A549 (cell line): Measurements from ENCODE around the gene DLEU7. TPM values are rescaled to one million over a fixed set of nuclear protein-coding genes. Genes with fewer than 3 reads are reported as not detected.

Experiments used
- ATAC-seq, 2 experiments: fragments of 200-7000 bp in 1 of 2; fragments of >200 bp in 1 of 2; cut with Nextera tagmentation in 1 of 2; cut with Tn5 transposase in 1 of 2; 3 replicates each; pipeline versions ENCODE4 v1.8.0 to v1.9.1; 2018 to 2020; ENCODE audit warnings: mild to moderate bottlenecking in 1 of 2, moderate library complexity in 1 of 2
- CTCF ChIA-PET: fragments of 300-600 bp; sonication (Branson Sonifier 250); formaldehyde crosslinking; extraction: SDS; loops from one replicate; lab custom pipeline; 2021; ENCODE audit warnings: antibody characterized with exemption, inconsistent platforms; lab: Yijun Ruan, JAX
- POLR2A ChIA-PET: fragments of 350-600 bp; formaldehyde crosslinking; extraction: SDS; loops from one replicate; lab custom pipeline; 2021; ENCODE audit warnings: antibody characterized with exemption, inconsistent platforms; lab: Yijun Ruan, JAX
- DNase-seq, 2 experiments: peaks; one replicate each; pipeline versions ENCODE4 v3.0.0 to v3.0.0-alpha.2; 2011 to 2016; ENCODE audit warnings: low read depth in 1 of 2, low spot score in 1 of 2
- FAIRE-seq: peaks from 2 replicates; lab custom pipeline; 2011; peaks lifted over from hg19 to GRCh38; lab: Jason Lieb, UNC
- H3K27ac ChIP-seq, 2 experiments: fragments of >200 bp; sonication (Bioruptor Twin); formaldehyde crosslinking; 3 replicates each; pipeline ENCODE4 v1.5.1; 2016 to 2017
- H3K4me1 ChIP-seq: fragments of >200 bp; sonication (Bioruptor Twin); formaldehyde crosslinking; 3 replicates; pipeline ENCODE4 v1.6.1; 2016
- H3K4me2 ChIP-seq: fragments of >200 bp; sonication (Bioruptor Twin); formaldehyde crosslinking; 3 replicates; pipeline ENCODE4 v1.6.1; 2016
- H3K4me3 ChIP-seq: fragments of >200 bp; sonication (Bioruptor Twin); formaldehyde crosslinking; 3 replicates; pipeline ENCODE4 v1.5.1; 2016
- H3K9me3 ChIP-seq: fragments of >200 bp; sonication (Bioruptor Twin); formaldehyde crosslinking; 3 replicates; pipeline ENCODE4 v1.6.1; 2016
- BHLHE40 ChIP-seq: IDR thresholded peaks from 2 replicates; pipeline ENCODE4 v1.6.1; 2012; ENCODE audit warnings: low read depth, low read length, inconsistent platforms
- CBX2 ChIP-seq: fragments of 200-600 bp; sonication (generic); IDR thresholded peaks from 2 replicates; pipeline ENCODE4 v1.6.1; 2016; ENCODE audit warnings: low read depth, mild to moderate bottlenecking, borderline replicate concordance
- CHD2 ChIP-seq: fragments of 150-350 bp; IDR thresholded peaks from 2 replicates; pipeline ENCODE4 v1.6.1; 2014; ENCODE audit warnings: low read length; ENCODE audit not compliant: partially characterized antibody
- EHF ChIP-seq: fragments of 250-450 bp; sonication (Bioruptor Pico); IDR thresholded peaks from 2 replicates; pipeline ENCODE4 v1.5.0; 2020; ENCODE audit warnings: mild to moderate bottlenecking
- ELK1 ChIP-seq: fragments of 150-350 bp; IDR thresholded peaks from 2 replicates; pipeline ENCODE4 v1.6.1; 2014; ENCODE audit warnings: low read depth, mild to moderate bottlenecking, low read length
- EP300 ChIP-seq, 2 experiments: fragments of >200 bp; sonication (Bioruptor Twin); formaldehyde crosslinking; IDR thresholded peaks; 2 replicates in 1 of 2; 3 replicates in 1 of 2; pipeline ENCODE4 v1.6.1; 2016 to 2017
- ESRRA ChIP-seq: fragments of 150-350 bp; IDR thresholded peaks from 2 replicates; pipeline ENCODE4 v1.6.1; 2014; ENCODE audit warnings: mild to moderate bottlenecking, low read length, borderline replicate concordance
- FOSB ChIP-seq: fragments of 250-450 bp; sonication (Bioruptor Pico); IDR thresholded peaks from 2 replicates; pipeline ENCODE4 v1.5.0; 2020; ENCODE audit warnings: mild to moderate bottlenecking, moderate library complexity
- FOSL2 ChIP-seq, 2 experiments: fragments of 450-650 bp in 1 of 2; fragments of >200 bp in 1 of 2; sonication (Bioruptor Twin) in 1 of 2; formaldehyde crosslinking; IDR thresholded peaks; 2 replicates each; pipeline versions ENCODE4 v1.5.0 to v1.6.1; 2016 to 2020; ENCODE audit warnings: mild to moderate bottlenecking in 1 of 2, moderate library complexity in 1 of 2
- FOXS1 ChIP-seq: fragments of 250-450 bp; sonication (Bioruptor Pico); IDR thresholded peaks from 2 replicates; pipeline ENCODE4 v1.5.0; 2020; ENCODE audit warnings: mild to moderate bottlenecking, moderate library complexity
- HES2 ChIP-seq: fragments of >200 bp; sonication (Bioruptor Twin); formaldehyde crosslinking; IDR thresholded peaks from 2 replicates; pipeline ENCODE4 v1.6.1; 2016
- HOXB13 ChIP-seq: fragments of 250-450 bp; sonication (Bioruptor Pico); IDR thresholded peaks from 2 replicates; pipeline ENCODE4 v1.5.0; 2020; ENCODE audit warnings: low read depth, mild to moderate bottlenecking, moderate library complexity
- HOXB5 ChIP-seq: fragments of 250-450 bp; sonication (Bioruptor Pico); IDR thresholded peaks from 2 replicates; pipeline ENCODE4 v1.5.0; 2020; ENCODE audit warnings: mild to moderate bottlenecking, moderate library complexity
- KDM5A ChIP-seq: fragments of 200-600 bp; sonication (generic); IDR thresholded peaks from 2 replicates; pipeline ENCODE4 v1.6.1; 2016; ENCODE audit warnings: antibody characterized with exemption, mild to moderate bottlenecking
- MYC ChIP-seq: IDR thresholded peaks from 2 replicates; pipeline ENCODE4 v1.6.1; 2012; ENCODE audit warnings: mild to moderate bottlenecking, inconsistent platforms, low read length, improper control_type of control experiment, borderline replicate concordance
- PBX3 ChIP-seq: IDR thresholded peaks from 2 replicates; pipeline ENCODE4 v1.6.1; 2012
- PHF8 ChIP-seq: fragments of 200-600 bp; sonication (generic); IDR thresholded peaks from 2 replicates; pipeline ENCODE4 v1.6.1; 2016; ENCODE audit warnings: low read depth, mild to moderate bottlenecking, antibody characterized with exemption, moderate library complexity, borderline replicate concordance
- RCOR1 ChIP-seq: fragments of 150-350 bp; IDR thresholded peaks from 2 replicates; pipeline ENCODE4 v1.6.1; 2014; ENCODE audit warnings: antibody characterized with exemption, low read length, low read depth
- REST ChIP-seq: fragments of 200-600 bp; sonication (generic); IDR thresholded peaks from 2 replicates; pipeline ENCODE4 v1.6.1; 2016; ENCODE audit warnings: antibody characterized with exemption, mild to moderate bottlenecking, moderate library complexity
- RNF2 ChIP-seq: fragments of 200-600 bp; sonication (generic); IDR thresholded peaks from 2 replicates; pipeline ENCODE4 v1.6.1; 2016; ENCODE audit warnings: low read depth, mild to moderate bottlenecking, antibody characterized with exemption, moderate library complexity, borderline replicate concordance
- SREBF2 ChIP-seq: fragments of 450-650 bp; IDR thresholded peaks from 2 replicates; pipeline ENCODE4 v1.6.1; 2014; ENCODE audit warnings: mild to moderate bottlenecking, moderate library complexity
- TFCP2L1 ChIP-seq: fragments of 250-450 bp; sonication (Bioruptor Pico); IDR thresholded peaks from 2 replicates; pipeline ENCODE4 v1.5.0; 2021; ENCODE audit warnings: mild to moderate bottlenecking
- TP53 ChIP-seq: fragments of 250-450 bp; sonication (Bioruptor Pico); IDR thresholded peaks from 2 replicates; pipeline ENCODE4 v1.5.0; 2021; ENCODE audit warnings: mild to moderate bottlenecking, moderate library complexity
- USF2 ChIP-seq: fragments of 450-650 bp; IDR thresholded peaks from 2 replicates; pipeline ENCODE4 v1.6.1; 2014; ENCODE audit warnings: antibody characterized with exemption
- ZSCAN20 ChIP-seq: fragments of 250-450 bp; sonication (Bioruptor Pico); IDR thresholded peaks from 2 replicates; pipeline ENCODE4 v1.8.0; 2022; ENCODE audit warnings: mild to moderate bottlenecking, moderate library complexity
- WGBS: methylation state at CpG from one replicate; pipeline ENCODE4 v1.1.6; 2017; ENCODE audit errors: missing lambda C conversion rate; 5-methylcytosine and 5-hydroxymethylcytosine counted together
- polyA plus RNA-seq, 4 experiments: library from polyadenylated mRNA; depleted of rRNA in 3 of 4; stranded (reverse); fragments of >200 nt; fragmentation: RNase III in 1 of 4; extraction: RNeasy Plus Mini Kit Qiagen cat#74134 plus additional on column Dnase treatment in 1 of 4; gene quantifications; 2 replicates in 3 of 4; 3 replicates in 1 of 4; pipeline ENCODE4 v1.2.3, GENCODE V29; 2011 to 2017

Gene DLEU7
- polyA plus RNA-seq, 2 of the 4 experiments (the other 2 are of a cell fraction), result not detected

GRCh38 chr13:50841786-50842185 lies 1.7 kb downstream of the DLEU7 start (continued):
- TF ChIP-seq USF2 (no peak), ZSCAN20 (CRISPR knock-in tag) (no peak), ESRRA (no peak), PBX3 (no peak), HOXB5 (CRISPR knock-in tag) (no peak), HOXB13 (no peak), FOSL2 (IDR thresholded peaks at IDR 0.05) (no peak), FOSL2 (CRISPR knock-in tag; IDR thresholded peaks at IDR 0.05) (no peak), FOXS1 (CRISPR knock-in tag) (no peak), TP53 (CRISPR knock-in tag) (no peak), RCOR1 (no peak), CBX2 (no peak)

GRCh38 chr13:50840284-50840683 lies 3.2 kb downstream of the DLEU7 start:
- H3K27ac ChIP-seq, result no peak overlapping the region
- no peak overlapping the region for H3K4me2 ChIP-seq
- 81% methylated on average over 3 of the region's 3 CpGs for WGBS
- no peaks in the 10 kb centered on the region for H3K4me1 ChIP-seq
- POLR2A ChIA-PET, result no interaction called here
- no peak for ATAC-seq
- FAIRE-seq, result no peak
- no peaks in the 10 kb centered on the region for H3K9me3 ChIP-seq
- DNase-seq, result no peak
- CTCF ChIA-PET, result no interaction called here
- TF ChIP-seq CHD2, result no peak
- TF ChIP-seq MYC, result no peak
- TF ChIP-seq RNF2, result no peak
- TF ChIP-seq TFCP2L1 (CRISPR knock-in tag), result no peak
- TF ChIP-seq SREBF2, result no peak
- no peak for TF ChIP-seq HES2
- no peak for TF ChIP-seq FOSB (CRISPR knock-in tag)
- no peak for TF ChIP-seq KDM5A
- TF ChIP-seq EP300 (IDR thresholded peaks at IDR 0.05), result no peak
- no peak for TF ChIP-seq REST
- TF ChIP-seq EHF, result no peak
- no peak for TF ChIP-seq BHLHE40
- TF ChIP-seq PHF8, result no peak
- no peak for TF ChIP-seq HOXB13
- TF ChIP-seq ELK1, result no peak
- H3K4me3 ChIP-seq, result no peak overlapping the region
